ENCODE measurements around the gene PARK7.

DNA sequence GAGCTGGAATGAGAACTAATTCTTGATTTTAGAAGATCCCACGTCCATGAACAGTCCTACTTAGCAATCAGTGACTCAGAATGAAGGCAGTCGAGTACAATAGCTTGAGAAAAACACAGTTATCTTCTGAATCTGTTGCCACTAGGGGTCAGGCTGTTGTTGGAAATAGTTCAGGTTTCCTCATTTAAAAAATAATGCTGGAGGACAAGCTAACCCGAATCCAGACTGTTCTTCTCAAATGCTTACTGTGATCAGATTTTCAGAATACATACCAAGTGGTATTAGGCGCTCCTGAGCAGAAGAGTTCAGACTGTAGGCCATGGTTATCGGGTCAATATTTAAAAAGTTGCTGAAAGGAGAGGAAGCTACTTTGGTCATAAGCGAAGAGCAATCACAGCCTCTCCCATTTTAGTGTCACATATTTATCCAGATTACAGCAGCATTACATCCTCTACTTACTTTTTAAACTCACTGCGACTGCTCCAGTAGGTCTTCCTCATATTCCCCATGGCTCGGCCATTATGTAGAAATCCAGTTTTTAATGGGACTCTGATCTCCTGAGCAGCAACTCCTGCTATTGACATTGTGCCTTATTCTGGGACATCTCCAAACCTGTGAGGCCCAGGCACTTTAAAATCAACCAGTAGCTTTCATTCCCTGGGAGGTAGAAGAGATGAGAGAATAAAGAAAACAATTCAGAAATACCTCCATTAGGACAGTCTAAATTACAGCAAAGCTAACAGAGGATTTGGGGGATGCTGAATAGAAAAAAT is 53.7 kb downstream of the PARK7 start:
- TF ChIP-seq CTCF (IDR thresholded peaks at IDR 0.05 in 2 of 3, conservative IDR thresholded peaks at IDR 0.05 in 1 of 3; ENCODE audit: borderline replicate concordance in 1 of 3, insufficient read depth in 1 of 3, low read depth in 2 of 3, low read length in 2 of 3) (peak in 2 of 3 experiments; percentile 30 to 71; a peak in 3 of 6 replicates), EGR1 (IDR thresholded peaks at IDR 0.05; ENCODE audit: low read depth) (no peak), CBX3 (IDR thresholded peaks at IDR 0.05; ENCODE audit: low read depth) (no peak), EZH2 (IDR thresholded peaks at IDR 0.05) (no peak), CEBPB (IDR thresholded peaks at IDR 0.05; ENCODE audit: low read depth) (no peak)
